H1 (cell line): Measurements from ENCODE around the gene TRIOBP. TPM values are rescaled to one million over a fixed set of nuclear protein-coding genes. Genes with fewer than 3 reads are reported as not detected.

ENCODE experiments used
- EZH2 ChIP-seq: fragments of 200-600 bp; sonication (generic); IDR thresholded peaks from 2 replicates; pipeline ENCODE4 v1.7.1; 2012; ENCODE audit warnings: low read depth, mild to moderate bottlenecking, moderate library complexity, low read length, inconsistent platforms; ENCODE audit not compliant: severe bottlenecking
- KDM1A ChIP-seq: fragments of 200-600, 300-600 bp; sonication (generic); IDR thresholded peaks from 2 replicates; pipeline ENCODE4 v1.7.1; 2016; ENCODE audit warnings: mild to moderate bottlenecking, low read length, borderline replicate concordance
- KDM5A ChIP-seq: fragments of 200-600 bp; IDR thresholded peaks from 2 replicates; pipeline ENCODE4 v1.7.1; 2012; ENCODE audit warnings: mild to moderate bottlenecking, low read length, inconsistent platforms, mixed read lengths
- POLR2A ChIP-seq, 2 experiments: IDR thresholded peaks; 1 replicate in 1 of 2; 2 replicates in 1 of 2; pipeline ENCODE4 v1.6.1; 2011; ENCODE audit warnings: low read depth in 2 of 2, low read length in 2 of 2, mild to moderate bottlenecking in 2 of 2; ENCODE audit errors: control extremely low read depth in 1 of 2
- POU5F1 ChIP-seq: IDR thresholded peaks from 2 replicates; pipeline ENCODE4 v1.6.1; 2011; ENCODE audit warnings: low read depth, mild to moderate bottlenecking, low read length, moderate library complexity
- SIN3A ChIP-seq, 2 experiments: IDR thresholded peaks in 1 of 2; conservative IDR thresholded peaks in 1 of 2; 2 replicates each; pipeline ENCODE4 v1.6.1; 2011 to 2012; ENCODE audit warnings: low read length in 2 of 2, improper control_type of control experiment in 1 of 2, low read depth in 1 of 2, mild to moderate bottlenecking in 1 of 2
- TAF7 ChIP-seq: optimal IDR thresholded peaks from 2 replicates; pipeline ENCODE3; 2011; ENCODE audit warnings: low read depth, mild to moderate bottlenecking, inconsistent platforms, low read length, moderate library complexity, borderline replicate concordance
- TBP ChIP-seq: IDR thresholded peaks from 2 replicates; pipeline ENCODE4 v1.6.1; 2011; ENCODE audit warnings: low read depth, low read length, improper control_type of control experiment
- polyA plus RNA-seq, 7 experiments: library from polyadenylated mRNA; depleted of rRNA in 3 of 7; stranded (reverse) in 5 of 7; unstranded in 2 of 7; fragments of >200 nt in 5 of 7; fragments of 200-250 nt in 2 of 7; gene quantifications; 1 replicate in 5 of 7; 2 replicates in 1 of 7; 4 replicates in 1 of 7; pipeline versions ENCODE4 v1.2.1 to v1.2.3, GENCODE V29; 2011 to 2013; ENCODE audit warnings: missing spikeins in 2 of 7, mixed read lengths in 2 of 7
- total RNA-seq: library from RNA; stranded (reverse); fragmentation: NEBNext Ultra II Directional; extraction: Animal tissue kit (Norgen Biotek cat#: 25700); gene quantifications from 2 replicates; pipeline ENCODE4 v1.2.1, GENCODE V29; 2021

Gene TRIOBP
- total and polyA plus RNA-seq, 2 of the 8 experiments (the other 6 are each of a cell fraction or from before 2014, with no cell fraction given), result 18.2 to 27.3 TPM

DNA sequence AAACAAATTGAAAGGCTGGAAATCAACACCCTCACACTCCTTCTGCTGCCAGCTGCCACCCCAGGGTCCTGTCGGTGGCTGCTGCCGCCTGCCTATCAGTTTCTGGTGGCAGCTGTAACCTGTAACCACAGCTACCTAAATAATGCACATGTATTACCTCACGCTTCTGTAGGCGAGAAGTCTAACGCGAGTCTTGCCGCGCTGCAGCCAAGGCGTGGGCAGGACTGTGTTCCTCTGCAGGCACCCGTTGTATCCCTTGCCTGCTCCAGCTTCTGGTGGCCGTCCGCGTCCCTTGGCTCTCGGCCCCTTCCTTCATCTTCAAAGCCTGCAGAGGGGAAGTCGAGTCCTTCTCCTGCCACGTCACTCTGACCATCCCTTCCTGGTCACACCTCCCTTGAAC lies 66.8 kb downstream of the TRIOBP start (continued):
- TF ChIP-seq SIN3A (conservative IDR thresholded peaks at IDR 0.05 in 1 of 2, IDR thresholded peaks at IDR 0.05 in 1 of 2; ENCODE audit: low read depth in 1 of 2, low read length in 2 of 2), result no peak
- no peak for TF ChIP-seq KDM1A
- TF ChIP-seq KDM5A, result no peak
- TF ChIP-seq EZH2, result no peak
- no peak for TF ChIP-seq POU5F1
- TF ChIP-seq TAF7, result no peak
- TF ChIP-seq POLR2A (IDR thresholded peaks at IDR 0.05; ENCODE audit: control extremely low read depth in 1 of 2, low read depth in 2 of 2, low read length in 2 of 2), result no peak
- TF ChIP-seq TBP, result no peak
- TF ChIP-seq, all 59 proteins: peak for 0
